PC-3 (cell line): ENCODE results near the gene NXPH1. TPM values are rescaled to one million over a fixed set of nuclear protein-coding genes. Genes with fewer than 3 reads are reported as not detected.

Experiments
- ATAC-seq: fragments of 200-7000 bp; cut with Tn5 transposase; 2 replicates; pipeline ENCODE4 v1.9.1; 2020; ENCODE audit warnings: mild to moderate bottlenecking, moderate library complexity
- BruUV-seq: library from RNA; stranded (reverse); fragments of 400-500 nt; replicated peaks from 2 replicates; lab custom pipeline; 2021; lab: Mats Ljungman, UMichigan
- CTCF ChIA-PET: fragments of 300-600 bp; sonication (Branson Sonifier 250); formaldehyde crosslinking; loops from one replicate; lab custom pipeline; 2022; ENCODE audit warnings: antibody characterized with exemption; lab: Charles Lee
- POLR2A ChIA-PET: fragments of 300-600 bp; sonication (Branson Sonifier 250); formaldehyde crosslinking; loops from one replicate; lab custom pipeline; 2022; ENCODE audit warnings: antibody characterized with exemption; ENCODE audit not compliant: unreplicated experiment; lab: Charles Lee
- DNase-seq: peaks from one replicate; pipeline ENCODE4 v3.0.0-alpha.2; 2015
- H2AFZ ChIP-seq: fragments of 300-600 bp; sonication (generic); 2 replicates; pipeline ENCODE4 v1.6.0; 2016; ENCODE audit warnings: antibody characterized with exemption, low read length
- H3F3A ChIP-seq: fragments of 300-600 bp; sonication (generic); one replicate; pipeline ENCODE4 v1.6.0; 2017; ENCODE audit warnings: antibody characterized with exemption, low read length, control low read depth, mild to moderate bottlenecking; ENCODE audit not compliant: unreplicated experiment
- H3K27ac ChIP-seq: fragments of 300-600 bp; sonication (generic); 2 replicates; pipeline ENCODE4 v1.5.1; 2016; ENCODE audit warnings: mild to moderate bottlenecking, low read length
- H3K27me3 ChIP-seq: fragments of 300-600 bp; sonication (generic); 2 replicates; pipeline ENCODE4 v1.6.1; 2016; ENCODE audit warnings: low read length, mixed read lengths
- H3K36me3 ChIP-seq: fragments of 300-600 bp; sonication (generic); 2 replicates; pipeline ENCODE4 v1.6.1; 2016; ENCODE audit warnings: low read depth, mixed run types, low read length, mixed read lengths
- H3K4me1 ChIP-seq: fragments of 300-600 bp; sonication (generic); 2 replicates; pipeline ENCODE4 v1.5.1; 2016; ENCODE audit warnings: low read length; ENCODE audit not compliant: insufficient read depth
- H3K4me2 ChIP-seq: fragments of 300-600 bp; sonication (generic); 2 replicates; pipeline ENCODE4 v1.6.0; 2016; ENCODE audit warnings: low read length
- H3K4me3 ChIP-seq: fragments of 300-600 bp; sonication (generic); 2 replicates; pipeline ENCODE4 v1.5.1; 2016; ENCODE audit warnings: mild to moderate bottlenecking, low read length, mixed read lengths
- H3K79me2 ChIP-seq: fragments of 300-600 bp; sonication (generic); 2 replicates; pipeline ENCODE4 v1.6.1; 2017; ENCODE audit warnings: low read length, mixed read lengths
- H3K9ac ChIP-seq: fragments of 300-600 bp; sonication (generic); 2 replicates; pipeline ENCODE4 v1.6.0; 2016; ENCODE audit warnings: mild to moderate bottlenecking, low read length
- H3K9me2 ChIP-seq: fragments of 300-600 bp; sonication (generic); replicated peaks from 2 replicates; pipeline ENCODE4 v1.6.1; 2016; ENCODE audit warnings: mixed run types, low read length, mixed read lengths
- H3K9me3 ChIP-seq: fragments of 300-600 bp; sonication (generic); 2 replicates; pipeline ENCODE4 v1.6.1; 2016; ENCODE audit warnings: low read length, mixed read lengths
- H4K20me1 ChIP-seq: fragments of 300-600 bp; sonication (generic); 2 replicates; pipeline ENCODE4 v1.6.1; 2016; ENCODE audit warnings: low read length, mixed read lengths
- EZH2 ChIP-seq: fragments of 300-600 bp; sonication (generic); IDR thresholded peaks from one replicate; pipeline ENCODE4 v1.6.1; 2017; ENCODE audit warnings: antibody characterized with exemption, mild to moderate bottlenecking, low read length; ENCODE audit not compliant: unreplicated experiment
- EZH2phosphoT487 ChIP-seq: fragments of 300-600 bp; sonication (generic); IDR thresholded peaks from 2 replicates; pipeline ENCODE4 v1.6.1; 2018; ENCODE audit warnings: mild to moderate bottlenecking, antibody characterized with exemption, low read length, borderline replicate concordance
- intact Hi-C: fragments of 100-400 bp; cut with micrococcal nuclease; formaldehyde crosslinking; loops from 2 replicates; pipeline ENCODE4 v1.9.0; 2023
- total RNA-seq: library from RNA; depleted of rRNA; stranded (reverse); fragments of >200 nt; gene quantifications from 2 replicates; pipeline ENCODE4 v1.2.3, GENCODE V29; 2014
- TF ChIP-seq, protein P1 (sequence below): fragments of 300-600 bp; sonication (generic); conservative IDR thresholded peaks from 2 replicates; pipeline ENCODE4 v1.5.1; 2017; ENCODE audit warnings: antibody characterized with exemption, low read depth, mild to moderate bottlenecking, low read length

The NXPH1 gene
- total RNA-seq, 1 experiment from 2014 or later = not detected

DNA sequence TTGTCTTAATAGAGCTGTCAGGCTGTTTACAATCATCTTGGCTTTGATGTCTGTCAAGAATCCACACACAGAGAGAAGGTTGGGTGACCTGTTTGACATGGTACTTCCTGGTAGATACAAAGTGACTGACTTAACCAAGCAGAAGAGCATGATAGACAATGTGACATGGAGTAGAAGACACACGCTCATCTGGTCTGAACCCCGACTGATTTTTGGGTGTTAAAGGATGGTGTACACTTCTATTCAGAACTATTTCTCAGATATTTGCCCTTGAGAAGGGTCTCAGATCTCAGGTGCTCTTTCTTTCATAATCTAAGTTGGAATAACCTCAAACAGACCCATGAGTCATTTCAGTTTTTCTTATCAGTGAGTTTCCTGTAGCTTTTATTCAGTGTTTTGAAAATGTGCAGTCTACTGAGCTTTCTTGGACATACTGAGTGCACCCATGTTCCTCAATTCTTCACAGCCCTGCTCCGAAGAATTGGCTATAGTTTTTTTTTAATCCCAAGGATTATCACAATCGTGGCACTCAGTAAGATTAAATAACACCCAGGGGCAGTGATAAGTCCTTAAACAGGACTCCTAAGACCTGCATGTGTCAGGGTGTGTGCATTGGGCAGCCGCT is 46.4 kb upstream of the NXPH1 start:
- Histone ChIP-seq H3F3A (no peaks in the 10 kb centered on the region), H4K20me1 (no peaks in the 10 kb centered on the region), H3K9ac (no peak overlapping the region), H3K79me2 (no peaks in the 10 kb centered on the region), H3K4me3 (no peak overlapping the region), H3K4me1 (no peaks in the 10 kb centered on the region), H3K27ac (no peak overlapping the region), H3K9me2 (no peaks in the 10 kb centered on the region), H3K9me3 (no peaks in the 10 kb centered on the region), H3K36me3 (no peaks in the 10 kb centered on the region), H3K27me3 (0 out of 2 replicates have a peak, but pooled peaks cover 10% of the 10 kb centered on the region), H2AFZ (no peak overlapping the region), H3K4me2 (no peak overlapping the region)
- DNase-seq = no peak
- POLR2A ChIA-PET = no interaction called here
- intact Hi-C loops = no loop called here
- no peak for ATAC-seq
- TF ChIP-seq, protein P1, sequence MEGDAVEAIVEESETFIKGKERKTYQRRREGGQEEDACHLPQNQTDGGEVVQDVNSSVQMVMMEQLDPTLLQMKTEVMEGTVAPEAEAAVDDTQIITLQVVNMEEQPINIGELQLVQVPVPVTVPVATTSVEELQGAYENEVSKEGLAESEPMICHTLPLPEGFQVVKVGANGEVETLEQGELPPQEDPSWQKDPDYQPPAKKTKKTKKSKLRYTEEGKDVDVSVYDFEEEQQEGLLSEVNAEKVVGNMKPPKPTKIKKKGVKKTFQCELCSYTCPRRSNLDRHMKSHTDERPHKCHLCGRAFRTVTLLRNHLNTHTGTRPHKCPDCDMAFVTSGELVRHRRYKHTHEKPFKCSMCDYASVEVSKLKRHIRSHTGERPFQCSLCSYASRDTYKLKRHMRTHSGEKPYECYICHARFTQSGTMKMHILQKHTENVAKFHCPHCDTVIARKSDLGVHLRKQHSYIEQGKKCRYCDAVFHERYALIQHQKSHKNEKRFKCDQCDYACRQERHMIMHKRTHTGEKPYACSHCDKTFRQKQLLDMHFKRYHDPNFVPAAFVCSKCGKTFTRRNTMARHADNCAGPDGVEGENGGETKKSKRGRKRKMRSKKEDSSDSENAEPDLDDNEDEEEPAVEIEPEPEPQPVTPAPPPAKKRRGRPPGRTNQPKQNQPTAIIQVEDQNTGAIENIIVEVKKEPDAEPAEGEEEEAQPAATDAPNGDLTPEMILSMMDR = no peak
- no peak for TF ChIP-seq EZH2phosphoT487
- TF ChIP-seq EZH2 = no peak
- no TSS peak for BruUV-seq
- CTCF ChIA-PET = no interaction called here

DNA sequence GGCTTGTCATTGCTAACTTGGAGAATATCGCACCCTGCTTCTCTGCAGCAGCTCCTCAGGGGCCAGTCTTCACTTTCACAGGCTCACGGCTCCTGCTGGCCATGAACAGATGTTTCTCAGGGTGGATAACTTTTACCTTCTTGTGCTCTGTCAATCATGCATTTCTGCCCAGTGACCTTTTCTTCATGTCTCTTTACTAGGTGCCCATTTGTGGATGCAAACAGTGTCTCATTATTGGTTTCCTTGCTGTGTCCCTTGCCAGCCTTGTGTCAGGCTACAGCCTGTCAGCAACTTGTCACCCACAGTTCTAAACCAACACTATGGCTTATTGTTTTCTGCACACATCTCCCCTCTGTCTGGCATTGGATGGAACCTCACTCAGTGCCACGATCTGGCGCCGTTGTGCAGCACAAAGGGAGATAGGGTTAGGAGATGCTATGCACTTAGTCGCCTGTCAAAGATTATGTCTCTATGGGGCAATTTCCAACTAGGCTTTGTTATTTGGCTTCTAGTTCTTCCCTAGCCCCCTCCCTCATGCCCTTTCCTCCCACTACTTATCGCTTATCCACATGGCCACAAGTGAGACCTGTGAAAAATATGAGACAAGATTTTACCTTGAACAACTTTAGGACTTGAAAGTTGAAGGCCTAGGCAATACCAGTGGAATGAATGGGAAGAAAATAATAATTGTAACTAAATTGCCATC is 45.7 kb upstream of the NXPH1 start:
- H3K4me1 ChIP-seq = no peaks in the 10 kb centered on the region
- H3F3A ChIP-seq = no peaks in the 10 kb centered on the region
- no peaks in the 10 kb centered on the region for H3K36me3 ChIP-seq
- BruUV-seq = no TSS peak
- no peaks in the 10 kb centered on the region for H3K9me3 ChIP-seq
- no peaks in the 10 kb centered on the region for H4K20me1 ChIP-seq
- H3K27ac ChIP-seq = no peak overlapping the region
- no peak overlapping the region for H3K4me3 ChIP-seq
- ChIA-PET POLR2A (no interaction called here), CTCF (no interaction called here)
- TF ChIP-seq EZH2phosphoT487 (no peak), EZH2 (no peak)
- TF ChIP-seq, protein P1 = no peak
- H3K27me3 ChIP-seq = 0 out of 2 replicates have a peak, but pooled peaks cover 10% of the 10 kb centered on the region
- intact Hi-C loops = no loop called here
- no peak overlapping the region for H2AFZ ChIP-seq
- no peaks in the 10 kb centered on the region for H3K79me2 ChIP-seq
- ATAC-seq (no peak), DNase-seq (no peak)
- no peak overlapping the region for H3K4me2 ChIP-seq
- H3K9me2 ChIP-seq = no peaks in the 10 kb centered on the region
- H3K9ac ChIP-seq = no peak overlapping the region

DNA sequence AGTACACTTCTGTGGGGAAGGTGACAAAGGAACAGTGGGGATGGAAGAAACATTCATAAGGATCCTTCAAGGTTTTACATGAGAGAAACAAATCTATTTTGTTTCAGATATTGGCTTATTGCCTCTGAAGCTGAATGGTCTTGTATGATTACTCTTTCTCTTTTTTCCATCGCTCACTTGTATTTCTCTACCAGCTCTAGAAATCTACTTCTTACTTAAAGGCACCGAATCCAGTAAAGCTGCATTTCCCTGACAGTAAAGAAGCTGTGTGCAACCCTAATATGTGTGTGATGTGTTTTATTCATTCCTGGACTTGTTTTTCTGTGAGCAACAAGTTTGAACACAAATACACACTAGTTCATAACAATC is 45.2 kb upstream of the NXPH1 start:
- no peaks in the 10 kb centered on the region for H3K36me3 ChIP-seq

More for the DNA sequence above, 45.2 kb upstream of the NXPH1 start:
- no peak overlapping the region for H3K4me2 ChIP-seq
- CTCF ChIA-PET = no interaction called here
- BruUV-seq = no TSS peak
- POLR2A ChIA-PET = no interaction called here
- H3K27ac ChIP-seq = no peak overlapping the region
- H3K79me2 ChIP-seq = no peaks in the 10 kb centered on the region
- H4K20me1 ChIP-seq = no peaks in the 10 kb centered on the region
- TF ChIP-seq, protein P1 = no peak
- TF ChIP-seq EZH2phosphoT487 (no peak), EZH2 (no peak)
- ATAC-seq = no peak
- H3F3A ChIP-seq = no peaks in the 10 kb centered on the region
- no peak for DNase-seq
- no peak overlapping the region for H3K9ac ChIP-seq
- H3K27me3 ChIP-seq = peaks cover 13% of the 10 kb centered on the region; the same call in 1 of the 2 replicates
- no peaks in the 10 kb centered on the region for H3K4me1 ChIP-seq
- no peak overlapping the region for H3K4me3 ChIP-seq
- intact Hi-C loops = no loop called here
- H3K9me3 ChIP-seq = no peaks in the 10 kb centered on the region
- no peak overlapping the region for H2AFZ ChIP-seq
- H3K9me2 ChIP-seq = no peaks in the 10 kb centered on the region
